OCI-LY7 (cell line): ENCODE measurements around the gene FA2H. TPM values are rescaled to one million over a fixed set of nuclear protein-coding genes. Genes with fewer than 3 reads are reported as not detected.

ENCODE experiments used
- BruUV-seq: library from RNA; stranded (reverse); fragments of 400-500 nt; replicated peaks from 2 replicates; lab custom pipeline; 2021; lab: Mats Ljungman, UMichigan
- CTCF ChIA-PET: fragments of 300-600 bp; sonication (Branson Sonifier 250); formaldehyde crosslinking; loops from one replicate; lab custom pipeline; 2022; ENCODE audit warnings: antibody characterized with exemption; ENCODE audit not compliant: unreplicated experiment; lab: Charles Lee
- POLR2A ChIA-PET: fragments of 300-600 bp; sonication (Branson Sonifier 250); formaldehyde crosslinking; loops from one replicate; lab custom pipeline; 2022; ENCODE audit warnings: antibody characterized with exemption; lab: Charles Lee
- DNase-seq: peaks from one replicate; pipeline ENCODE4 v3.0.0-alpha.2; 2015; ENCODE audit warnings: low spot score
- H2AFZ ChIP-seq: fragments of 200-600 bp; sonication (generic), shearing (Covaris generic); 2 replicates; pipeline ENCODE4 v1.6.1; 2014; ENCODE audit warnings: mild to moderate bottlenecking, antibody characterized with exemption, low read length, moderate library complexity
- H3K27ac ChIP-seq: fragments of 200-600 bp; sonication (generic); 2 replicates; pipeline ENCODE4 v1.5.1; 2014; ENCODE audit warnings: mixed run types, low read depth, mild to moderate bottlenecking, moderate library complexity, low read length, inconsistent platforms; ENCODE audit not compliant: poor library complexity, severe bottlenecking
- H3K36me3 ChIP-seq: fragments of 200-600 bp; sonication (generic); 2 replicates; pipeline ENCODE4 v1.6.1; 2014; ENCODE audit warnings: mild to moderate bottlenecking, antibody characterized with exemption, low read length, moderate library complexity, mixed read lengths; ENCODE audit not compliant: insufficient read depth
- H3K4me1 ChIP-seq: fragments of 200-600 bp; sonication (generic); 2 replicates; pipeline ENCODE4 v1.5.1; 2014; ENCODE audit warnings: mild to moderate bottlenecking, low read length; ENCODE audit not compliant: insufficient read depth, poor library complexity, severe bottlenecking
- H3K4me2 ChIP-seq: fragments of 200-600 bp; sonication (generic); 2 replicates; pipeline ENCODE4 v1.6.1; 2014; ENCODE audit warnings: mild to moderate bottlenecking, low read length
- H3K4me3 ChIP-seq: fragments of 200-600 bp; sonication (generic); 2 replicates; pipeline ENCODE4 v1.5.1; 2014; ENCODE audit warnings: mild to moderate bottlenecking, low read depth, low read length; ENCODE audit not compliant: poor library complexity, severe bottlenecking
- H3K79me2 ChIP-seq: fragments of 200-600 bp; sonication (generic); 2 replicates; pipeline ENCODE4 v1.6.1; 2016; ENCODE audit warnings: low read depth, mild to moderate bottlenecking, low read length, moderate library complexity, mixed read lengths; ENCODE audit not compliant: insufficient read depth
- H3K9me2 ChIP-seq: fragments of 200-600 bp; sonication (generic); 2 replicates; pipeline ENCODE4 v1.6.1; 2016; ENCODE audit warnings: mild to moderate bottlenecking, low read length, mixed read lengths; ENCODE audit not compliant: insufficient read depth
- H3K9me3 ChIP-seq: fragments of 200-600 bp; sonication (generic); 2 replicates; pipeline ENCODE4 v1.6.1; 2014; ENCODE audit warnings: mild to moderate bottlenecking, mixed run types, low read length, mixed read lengths
- H4K20me1 ChIP-seq: fragments of 200-600 bp; sonication (generic); 2 replicates; pipeline ENCODE4 v1.6.1; 2014; ENCODE audit warnings: mild to moderate bottlenecking, antibody characterized with exemption, low read length, moderate library complexity, mixed read lengths; ENCODE audit not compliant: insufficient read depth
- CTCF ChIP-seq: fragments of 200-600 bp; sonication (generic); conservative IDR thresholded peaks from 2 replicates; pipeline ENCODE4 v1.5.1; 2014; ENCODE audit warnings: mild to moderate bottlenecking, antibody characterized with exemption, low read length, moderate library complexity, mixed read lengths
- EZH2phosphoT487 ChIP-seq: fragments of 200-600 bp; sonication (generic); IDR thresholded peaks from 2 replicates; pipeline ENCODE4 v1.6.1; 2018; ENCODE audit warnings: low read depth, borderline replicate concordance, mild to moderate bottlenecking, mixed run types, antibody characterized with exemption, low read length, moderate library complexity, mixed read lengths
- intact Hi-C: fragments of 100-400 bp; cut with micrococcal nuclease; formaldehyde crosslinking; loops from one replicate; pipeline ENCODE4 v1.10.0; 2022; ENCODE audit not compliant: unreplicated experiment
- total RNA-seq, 2 experiments: library from RNA; depleted of rRNA in 1 of 2; stranded (reverse); fragments of >200 nt in 1 of 2; shearing (Covaris generic) in 1 of 2; gene quantifications; 2 replicates each; pipeline ENCODE4 v1.2.3, GENCODE V29; 2014 to 2022

The FA2H gene
- total RNA-seq, 2 experiments from 2014 or later: 0.73 to 4.7 TPM

- Histone ChIP-seq H3K9me3 (no peaks in the 10 kb centered on the region), H2AFZ (no peak overlapping the region), H3K36me3 (no peaks in the 10 kb centered on the region), H3K4me1 (no peaks in the 10 kb centered on the region), H4K20me1 (no peaks in the 10 kb centered on the region), H3K4me3 (no peak overlapping the region), H3K4me2 (no peak overlapping the region), H3K9me2 (no peaks in the 10 kb centered on the region), H3K79me2 (no peaks in the 10 kb centered on the region), H3K27ac (no peak overlapping the region)
- intact Hi-C loops: no loop called here
- BruUV-seq: no TSS peak
- TF ChIP-seq CTCF: no peak
- TF ChIP-seq EZH2phosphoT487: no peak
- DNase-seq: no peak
- ChIA-PET CTCF (no interaction called here), POLR2A (interaction anchor here (0.6 kb wide), 1 partner anchor 54 kb away, joined by 4 read pairs; no protein-coding TSS in a partner anchor)
Measured at GRCh38 chr16:74682556-74682955, 92.1 kb downstream of the FA2H start.

GRCh38 chr16:74680681-74681080 is 93.9 kb downstream of the FA2H start:
- no peaks in the 10 kb centered on the region for H3K9me2 ChIP-seq
- H3K36me3 ChIP-seq: no peaks in the 10 kb centered on the region
- intact Hi-C loops: no loop called here
- ChIA-PET POLR2A (interaction anchor here (0.6 to 1.4 kb wide), 5 partner anchors 11 to 22 kb away, joined by 3 to 10 read pairs (median 4); partner anchors contain the start of gene RFWD3), CTCF (no interaction called here)
- DNase-seq: no peak
- H3K4me2 ChIP-seq: no peak overlapping the region
- no peaks in the 10 kb centered on the region for H3K79me2 ChIP-seq
- H3K4me1 ChIP-seq: no peaks in the 10 kb centered on the region
- H4K20me1 ChIP-seq: no peaks in the 10 kb centered on the region
- TF ChIP-seq EZH2phosphoT487 (no peak), CTCF (no peak)
- H3K27ac ChIP-seq: no peak overlapping the region
- no peaks in the 10 kb centered on the region for H3K9me3 ChIP-seq
- H3K4me3 ChIP-seq: no peak overlapping the region
- no TSS peak for BruUV-seq
- no peak overlapping the region for H2AFZ ChIP-seq

- no peaks in the 10 kb centered on the region for H3K4me1 ChIP-seq
- no peaks in the 10 kb centered on the region for H3K9me2 ChIP-seq
- H3K27ac ChIP-seq: no peak overlapping the region
- no peak for DNase-seq
- TF ChIP-seq EZH2phosphoT487 (no peak), CTCF (no peak)
- no TSS peak for BruUV-seq
- ChIA-PET POLR2A (interaction anchor here (0.9 to 1.4 kb wide), 3 partner anchors 12 to 16 kb away, joined by 3 to 10 read pairs (median 4); partner anchors contain the start of gene RFWD3), CTCF (no interaction called here)
- intact Hi-C loops: no loop called here
- no peaks in the 10 kb centered on the region for H4K20me1 ChIP-seq
- no peaks in the 10 kb centered on the region for H3K79me2 ChIP-seq
- H3K4me3 ChIP-seq: no peak overlapping the region
- H3K36me3 ChIP-seq: no peaks in the 10 kb centered on the region
- H3K9me3 ChIP-seq: no peaks in the 10 kb centered on the region
- H3K4me2 ChIP-seq: no peak overlapping the region
- no peak overlapping the region for H2AFZ ChIP-seq
Measured at GRCh38 chr16:74679983-74680382, 94.6 kb downstream of the FA2H start.
